GM12801 (cell line): ENCODE measurements around the gene CDK14.

ENCODE experiments used
- CTCF ChIP-seq: IDR thresholded peaks from one replicate; pipeline ENCODE4 v1.5.1; 2011; ENCODE audit warnings: control low read depth; ENCODE audit not compliant: insufficient read length; ENCODE audit errors: extremely low read depth

The CDK14 gene

GRCh38 chr7:91083855-91084644 lies 487.9 kb downstream of the CDK14 start:
- no peak for TF ChIP-seq CTCF

GRCh38 chr7:91085175-91085574 lies 489.1 kb downstream of the CDK14 start:
- TF ChIP-seq CTCF = no peak

GRCh38 chr7:91086200-91086599 lies 490.1 kb downstream of the CDK14 start:
- TF ChIP-seq CTCF = no peak

GRCh38 chr7:91088156-91088555 lies 492.0 kb downstream of the CDK14 start:
- TF ChIP-seq CTCF = no peak

- no peak for TF ChIP-seq CTCF
Measured at GRCh38 chr7:91088691-91089090, 492.6 kb downstream of the CDK14 start.

GRCh38 chr7:91089382-91089963 lies 493.4 kb downstream of the CDK14 start:
- no peak for TF ChIP-seq CTCF

- TF ChIP-seq CTCF = no peak
Measured at GRCh38 chr7:91090684-91091083, 494.6 kb downstream of the CDK14 start.
